Nephron progenitor cell (in vitro differentiated cells): ENCODE results near the gene LRRC4C.
"Not testable (repeated sequence)": the region's sequence is repeated elsewhere in the genome, so short reads cannot be mapped to it uniquely, and the experiment has no call there.

ENCODE experiments used
- DNase-seq: peaks from one replicate; pipeline ENCODE4 v3.0.0; 2021
- H3K27ac Mint-ChIP-seq: 2 replicates; pipeline ENCODE4 v1.8.0; 2021; ENCODE audit warnings: mild to moderate bottlenecking, moderate library complexity, mixed read lengths
- H3K27me3 Mint-ChIP-seq: 2 replicates; pipeline ENCODE4 v1.8.0; 2021; ENCODE audit warnings: mild to moderate bottlenecking, low read depth, mixed read lengths; ENCODE audit not compliant: poor library complexity
- H3K36me3 Mint-ChIP-seq: 2 replicates; pipeline ENCODE4 v1.8.0; 2021; ENCODE audit warnings: low read depth, mixed read lengths
- H3K4me1 Mint-ChIP-seq: 2 replicates; pipeline ENCODE4 v1.8.0; 2021; ENCODE audit warnings: mixed read lengths
- H3K4me3 Mint-ChIP-seq: 2 replicates; pipeline ENCODE4 v1.8.0; 2021; ENCODE audit warnings: mild to moderate bottlenecking, moderate library complexity, mixed read lengths
- H3K9me3 Mint-ChIP-seq: 2 replicates; pipeline ENCODE4 v1.8.0; 2021; ENCODE audit warnings: mild to moderate bottlenecking, moderate library complexity, mixed read lengths
- CTCF ChIP-seq: fragments of 200-600 bp; sonication (generic); IDR thresholded peaks from 2 replicates; pipeline ENCODE4 v1.5.0; 2021; ENCODE audit warnings: antibody characterized with exemption

LRRC4C gene

GRCh38 chr11:40168414-40168813, 1291.0 kb downstream of the LRRC4C start:
- peaks cover 19% of the 10 kb centered on the region for H3K4me1 Mint-ChIP-seq
- no peak for TF ChIP-seq CTCF
- H3K27ac Mint-ChIP-seq = no peak overlapping the region
- peaks cover 3% of the 10 kb centered on the region for H3K27me3 Mint-ChIP-seq
- peaks cover 9% of the 10 kb centered on the region for H3K36me3 Mint-ChIP-seq
- peaks cover 13% of the 10 kb centered on the region for H3K9me3 Mint-ChIP-seq
- no peak for DNase-seq
- H3K4me3 Mint-ChIP-seq = no peak overlapping the region

DNA sequence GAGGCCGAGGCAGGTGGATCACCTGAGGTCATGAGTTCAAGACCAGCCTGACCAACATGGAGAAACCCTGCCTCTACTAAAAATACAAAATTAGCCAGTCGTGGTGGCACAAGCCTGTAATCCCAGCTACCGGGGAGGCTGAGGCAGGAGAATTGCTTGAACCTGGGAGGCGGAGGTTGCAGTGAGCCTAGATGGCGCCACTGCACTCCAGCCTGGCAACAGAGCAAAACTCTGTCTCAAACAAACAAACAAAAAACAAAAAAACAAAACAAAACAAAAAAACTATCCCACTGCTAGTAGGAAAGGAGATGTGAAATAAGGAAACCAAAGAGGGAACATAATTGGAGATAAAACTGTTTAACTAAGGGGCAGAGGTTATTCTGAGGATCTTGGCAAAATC, 1291.6 kb downstream of the LRRC4C start:
- not testable (repeated sequence) for DNase-seq, H3K27me3 Mint-ChIP-seq

DNA sequence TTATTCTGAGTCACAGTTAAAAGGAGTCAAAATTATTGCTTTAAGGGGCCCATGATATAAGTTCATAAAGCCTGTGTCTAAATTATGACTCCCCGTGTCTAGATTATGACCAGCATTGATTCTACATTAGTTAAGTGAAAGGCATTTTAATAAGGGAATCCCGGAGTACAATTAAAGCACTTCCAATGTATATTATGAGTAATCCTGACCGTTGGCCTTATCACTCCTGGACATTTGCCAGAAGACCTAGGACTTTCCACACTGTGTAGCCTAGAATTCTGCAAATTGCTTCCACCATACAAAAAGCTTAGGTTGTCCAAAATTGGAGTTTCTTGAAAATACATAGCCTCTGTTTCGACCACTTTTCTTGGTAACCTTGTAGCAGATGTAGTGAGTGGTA, 1292.6 kb downstream of the LRRC4C start:
- H3K4me3 Mint-ChIP-seq = no peak overlapping the region
- H3K9me3 Mint-ChIP-seq = peaks cover 13% of the 10 kb centered on the region
- peaks cover 3% of the 10 kb centered on the region for H3K27me3 Mint-ChIP-seq
- no peak for TF ChIP-seq CTCF
- H3K4me1 Mint-ChIP-seq = peaks cover 29% of the 10 kb centered on the region
- peaks cover 9% of the 10 kb centered on the region for H3K36me3 Mint-ChIP-seq
- no peak overlapping the region for H3K27ac Mint-ChIP-seq
- DNase-seq = no peak

More for the DNA sequence above, 1291.6 kb downstream of the LRRC4C start:
- H3K4me3 Mint-ChIP-seq, H3K36me3 Mint-ChIP-seq, H3K27ac Mint-ChIP-seq: not testable (repeated sequence)
- H3K4me1 Mint-ChIP-seq = peaks cover 22% of the 10 kb centered on the region
- peaks cover 13% of the 10 kb centered on the region for H3K9me3 Mint-ChIP-seq

DNA sequence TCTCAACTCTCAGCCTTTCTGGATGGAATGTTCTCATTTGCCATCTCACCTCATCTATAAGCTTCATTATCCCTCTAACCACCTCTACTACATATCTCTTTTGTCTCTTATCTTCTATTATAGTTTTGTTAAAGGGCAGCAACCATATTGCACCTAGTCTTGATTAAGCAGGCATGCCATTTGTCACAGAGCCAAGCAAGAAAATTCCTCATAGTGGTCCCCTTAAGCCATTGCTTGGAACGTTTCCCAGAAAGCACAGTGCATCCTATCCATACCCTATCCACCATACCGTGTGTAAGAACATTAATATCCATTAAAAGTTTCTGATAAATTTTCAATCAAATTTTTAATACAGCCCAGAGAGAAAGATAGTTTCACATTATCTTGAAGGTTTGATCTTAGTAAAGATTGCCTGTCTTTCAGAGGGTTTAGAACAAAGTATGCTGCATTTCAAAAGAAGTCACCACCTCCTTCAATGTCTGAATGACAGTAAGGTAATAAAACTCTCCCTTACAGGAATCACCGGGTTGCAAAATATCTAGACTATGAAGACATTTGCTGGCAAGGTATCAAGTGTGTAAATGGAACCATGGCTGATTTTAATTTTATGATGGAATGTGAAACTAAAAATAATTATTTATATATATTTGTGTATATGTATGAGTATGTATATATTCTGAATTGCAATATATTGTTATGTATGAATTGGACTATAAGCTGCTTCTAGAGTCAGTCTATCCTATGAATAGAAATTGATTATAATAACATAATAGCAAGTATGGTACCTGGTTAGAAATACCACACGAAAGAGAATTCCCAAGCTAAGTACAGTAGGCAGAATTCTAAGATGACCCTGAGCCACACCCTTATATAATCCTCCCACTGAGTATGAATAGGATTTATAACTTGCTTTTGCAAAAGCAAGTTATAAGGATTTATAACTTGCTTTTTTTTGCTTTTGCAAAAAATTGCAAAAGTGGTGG, 1296.3 kb downstream of the LRRC4C start:
- Mint-ChIP-seq H3K27ac (no peak overlapping the region), H3K36me3 (peaks cover 9% of the 10 kb centered on the region), H3K27me3 (peaks cover 3% of the 10 kb centered on the region), H3K4me3 (no peak overlapping the region), H3K9me3 (peaks cover 13% of the 10 kb centered on the region), H3K4me1 (peaks cover 15% of the 10 kb centered on the region)
- no peak for DNase-seq
- no peak for TF ChIP-seq CTCF

DNA sequence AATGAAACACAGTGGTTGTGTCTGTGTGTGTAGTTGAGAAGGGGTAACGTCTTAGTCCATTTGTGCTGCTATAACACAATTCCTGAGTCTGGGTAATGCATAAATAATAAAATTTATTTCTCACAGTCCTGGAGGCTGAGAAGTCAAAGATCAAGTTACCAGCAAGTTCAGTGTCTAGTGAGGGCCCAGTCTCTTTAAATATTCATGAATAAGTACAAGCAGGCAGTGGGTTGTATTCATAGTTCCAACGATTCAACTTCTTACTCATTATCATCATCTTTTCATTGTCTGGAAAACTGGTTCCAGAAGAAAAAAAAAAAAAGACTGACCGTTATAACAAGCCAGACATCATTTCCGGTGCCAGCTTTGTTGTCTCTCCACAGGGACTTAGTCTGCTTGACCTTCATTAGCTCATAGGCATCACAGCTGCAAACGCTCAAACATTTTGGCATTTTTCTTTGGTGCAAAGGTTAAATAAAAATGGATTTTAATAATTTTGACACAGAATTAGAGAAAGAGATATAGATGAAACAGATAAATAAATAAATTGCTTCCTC, 1297.5 kb downstream of the LRRC4C start:
- Mint-ChIP-seq H3K4me1 (peaks cover 10% of the 10 kb centered on the region), H3K27ac (no peak overlapping the region), H3K36me3 (peaks cover 22% of the 10 kb centered on the region), H3K9me3 (peaks cover 26% of the 10 kb centered on the region), H3K4me3 (no peak overlapping the region), H3K27me3 (peaks cover 3% of the 10 kb centered on the region)
- no peak for TF ChIP-seq CTCF
- DNase-seq = no peak

- H3K27ac Mint-ChIP-seq = no peak overlapping the region
- peaks cover 3% of the 10 kb centered on the region for H3K27me3 Mint-ChIP-seq
- no peak for TF ChIP-seq CTCF
- H3K4me3 Mint-ChIP-seq = no peak overlapping the region
- peaks cover 33% of the 10 kb centered on the region for H3K36me3 Mint-ChIP-seq
- H3K9me3 Mint-ChIP-seq = peaks cover 33% of the 10 kb centered on the region
- no peak for DNase-seq
- H3K4me1 Mint-ChIP-seq = peaks cover 10% of the 10 kb centered on the region
These were observed 1299.0 kb downstream of the LRRC4C start for GRCh38 chr11:40160418-40160817.
